ENCODE measurements around the gene LRRC4C. TPM values are rescaled to one million over a fixed set of nuclear protein-coding genes. Genes with fewer than 3 reads are reported as not detected.

Gene LRRC4C
- polyA plus RNA-seq, 1 donor from 2014 or later, result 24.3 TPM

GRCh38 chr11:41283191-41283930, 176.1 kb downstream of the LRRC4C start:
- Histone ChIP-seq H3K36me3 (ENCODE audit: insufficient read depth, low read length) (no peaks in the 10 kb centered on the region), H4K20me1 (ENCODE audit: insufficient read depth) (no peaks in the 10 kb centered on the region), H3K4me2 (ENCODE audit: low read length) (peak overlapping the region; percentile 27), H3K27ac (ENCODE audit: low read length) (no peak overlapping the region), H3K79me2 (replicated peaks; ENCODE audit: insufficient read depth, low read length) (no peaks in the 10 kb centered on the region), H3K27me3 (ENCODE audit: insufficient read depth, low read depth, low read length) (no peaks in the 10 kb centered on the region), H2AFZ (ENCODE audit: low read depth, low read length) (no peak overlapping the region), H3K9me2 (ENCODE audit: insufficient read depth, low read length) (no peaks in the 10 kb centered on the region), H3F3A (ENCODE audit: insufficient read depth, low read length, poor library complexity, severe bottlenecking) (no peaks in the 10 kb centered on the region), H3K9ac (ENCODE audit: low read length) (no peak overlapping the region), H3K4me3 (ENCODE audit: low read length) (no peak overlapping the region), H3K9me3 (ENCODE audit: low read length) (no peaks in the 10 kb centered on the region)
- no peak for TF ChIP-seq SMC3 (conservative IDR thresholded peaks at IDR 0.05; ENCODE audit: poor library complexity)
- no peak for TF ChIP-seq POLR2AphosphoS5 (IDR thresholded peaks at IDR 0.05)
- no peak for TF ChIP-seq EP300 (conservative IDR thresholded peaks at IDR 0.05; ENCODE audit: poor library complexity, severe bottlenecking)
- TF ChIP-seq, protein P1, sequence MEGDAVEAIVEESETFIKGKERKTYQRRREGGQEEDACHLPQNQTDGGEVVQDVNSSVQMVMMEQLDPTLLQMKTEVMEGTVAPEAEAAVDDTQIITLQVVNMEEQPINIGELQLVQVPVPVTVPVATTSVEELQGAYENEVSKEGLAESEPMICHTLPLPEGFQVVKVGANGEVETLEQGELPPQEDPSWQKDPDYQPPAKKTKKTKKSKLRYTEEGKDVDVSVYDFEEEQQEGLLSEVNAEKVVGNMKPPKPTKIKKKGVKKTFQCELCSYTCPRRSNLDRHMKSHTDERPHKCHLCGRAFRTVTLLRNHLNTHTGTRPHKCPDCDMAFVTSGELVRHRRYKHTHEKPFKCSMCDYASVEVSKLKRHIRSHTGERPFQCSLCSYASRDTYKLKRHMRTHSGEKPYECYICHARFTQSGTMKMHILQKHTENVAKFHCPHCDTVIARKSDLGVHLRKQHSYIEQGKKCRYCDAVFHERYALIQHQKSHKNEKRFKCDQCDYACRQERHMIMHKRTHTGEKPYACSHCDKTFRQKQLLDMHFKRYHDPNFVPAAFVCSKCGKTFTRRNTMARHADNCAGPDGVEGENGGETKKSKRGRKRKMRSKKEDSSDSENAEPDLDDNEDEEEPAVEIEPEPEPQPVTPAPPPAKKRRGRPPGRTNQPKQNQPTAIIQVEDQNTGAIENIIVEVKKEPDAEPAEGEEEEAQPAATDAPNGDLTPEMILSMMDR (IDR thresholded peaks at IDR 0.05; ENCODE audit: poor library complexity, severe bottlenecking), result no peak
- no peak for TF ChIP-seq TAF1 (IDR thresholded peaks at IDR 0.05; ENCODE audit: low read depth)
- TF ChIP-seq RAD21 (conservative IDR thresholded peaks at IDR 0.05), result no peak
- no peak for TF ChIP-seq REST (IDR thresholded peaks at IDR 0.05; ENCODE audit: borderline replicate concordance)
- TF ChIP-seq EZH2 (IDR thresholded peaks at IDR 0.05; ENCODE audit: borderline replicate concordance, insufficient read depth, low read length, poor library complexity, severe bottlenecking), result no peak
- no peak for TF ChIP-seq MXI1 (conservative IDR thresholded peaks at IDR 0.05; ENCODE audit: poor library complexity, severe bottlenecking)

DNA sequence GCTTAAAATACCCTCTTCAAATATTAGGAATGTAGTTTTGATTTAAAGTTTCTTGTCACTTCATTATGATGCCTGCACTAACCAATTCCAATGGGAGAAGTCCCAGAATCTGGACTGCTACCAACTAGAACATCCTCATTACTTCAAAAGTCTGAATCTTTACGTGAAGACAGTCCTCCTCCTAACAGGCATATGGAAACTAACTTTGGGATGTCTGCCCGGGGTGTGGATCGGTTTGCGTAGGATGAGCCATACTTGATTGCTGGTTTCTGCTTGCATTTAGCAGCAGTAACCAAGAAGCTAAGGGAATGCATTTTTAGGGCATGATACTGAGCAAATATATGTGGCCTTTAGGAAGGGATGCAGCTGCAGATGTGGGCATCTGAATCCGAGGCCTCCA, 177.1 kb downstream of the LRRC4C start:
- Histone ChIP-seq H3K36me3 (ENCODE audit: insufficient read depth, low read length) (no peaks in the 10 kb centered on the region), H3K4me3 (ENCODE audit: low read length) (no peak overlapping the region), H3K27ac (ENCODE audit: low read length) (no peak overlapping the region), H3K9me2 (ENCODE audit: insufficient read depth, low read length) (no peaks in the 10 kb centered on the region), H3K27me3 (ENCODE audit: insufficient read depth, low read depth, low read length) (no peaks in the 10 kb centered on the region), H4K20me1 (ENCODE audit: insufficient read depth) (no peaks in the 10 kb centered on the region), H3K9ac (ENCODE audit: low read length) (no peak overlapping the region), H3K79me2 (replicated peaks; ENCODE audit: insufficient read depth, low read length) (no peaks in the 10 kb centered on the region), H2AFZ (ENCODE audit: low read depth, low read length) (no peak overlapping the region), H3K9me3 (ENCODE audit: low read length) (no peaks in the 10 kb centered on the region), H3F3A (ENCODE audit: insufficient read depth, low read length, poor library complexity, severe bottlenecking) (no peaks in the 10 kb centered on the region), H3K4me2 (ENCODE audit: low read length) (no peak overlapping the region)
- no peak for TF ChIP-seq RAD21 (conservative IDR thresholded peaks at IDR 0.05)
- TF ChIP-seq EP300 (conservative IDR thresholded peaks at IDR 0.05; ENCODE audit: poor library complexity, severe bottlenecking), result no peak
- TF ChIP-seq REST (IDR thresholded peaks at IDR 0.05; ENCODE audit: borderline replicate concordance), result no peak
- no peak for TF ChIP-seq SMC3 (conservative IDR thresholded peaks at IDR 0.05; ENCODE audit: poor library complexity)
- no peak for TF ChIP-seq TAF1 (IDR thresholded peaks at IDR 0.05; ENCODE audit: low read depth)
- no peak for TF ChIP-seq MXI1 (conservative IDR thresholded peaks at IDR 0.05; ENCODE audit: poor library complexity, severe bottlenecking)
- no peak for TF ChIP-seq POLR2AphosphoS5 (IDR thresholded peaks at IDR 0.05)
- TF ChIP-seq EZH2 (IDR thresholded peaks at IDR 0.05; ENCODE audit: borderline replicate concordance, insufficient read depth, low read length, poor library complexity, severe bottlenecking), result no peak
- TF ChIP-seq, protein P1 (IDR thresholded peaks at IDR 0.05; ENCODE audit: poor library complexity, severe bottlenecking), result no peak

All from neural cell (in vitro differentiated cells).